Measurements from ENCODE around the gene OR2A14. TPM values are rescaled to one million over a fixed set of nuclear protein-coding genes. Genes with fewer than 3 reads are reported as not detected.
"Not testable (repeated sequence)": the region's sequence is repeated elsewhere in the genome, so short reads cannot be mapped to it uniquely, and the experiment has no call there.

OR2A14 gene
- total and polyA plus RNA-seq, 12 donors, result not detected

DNA sequence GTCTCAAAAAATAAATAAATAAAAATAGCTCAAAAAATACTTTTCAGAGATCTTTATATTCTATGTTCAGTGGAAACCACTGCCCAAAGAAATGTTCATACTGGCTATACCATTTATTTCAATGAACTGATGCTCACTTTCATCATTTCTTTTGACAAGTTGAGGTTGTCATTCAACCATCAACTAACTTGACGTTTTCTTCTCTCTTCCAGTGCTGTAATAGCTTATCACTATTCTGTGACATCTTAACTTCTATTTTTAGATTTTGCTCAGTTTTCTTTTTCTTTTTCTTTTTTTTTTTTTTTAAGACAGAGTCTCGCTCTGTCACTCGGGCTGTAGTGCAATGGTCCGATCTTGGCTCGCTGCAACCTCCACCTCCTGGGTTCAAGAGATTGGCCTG, 51.6 kb downstream of the OR2A14 start:
- WGBS, 2 donors, result 78 to 85% methylated on average over 5 of the region's 5 CpGs

DNA sequence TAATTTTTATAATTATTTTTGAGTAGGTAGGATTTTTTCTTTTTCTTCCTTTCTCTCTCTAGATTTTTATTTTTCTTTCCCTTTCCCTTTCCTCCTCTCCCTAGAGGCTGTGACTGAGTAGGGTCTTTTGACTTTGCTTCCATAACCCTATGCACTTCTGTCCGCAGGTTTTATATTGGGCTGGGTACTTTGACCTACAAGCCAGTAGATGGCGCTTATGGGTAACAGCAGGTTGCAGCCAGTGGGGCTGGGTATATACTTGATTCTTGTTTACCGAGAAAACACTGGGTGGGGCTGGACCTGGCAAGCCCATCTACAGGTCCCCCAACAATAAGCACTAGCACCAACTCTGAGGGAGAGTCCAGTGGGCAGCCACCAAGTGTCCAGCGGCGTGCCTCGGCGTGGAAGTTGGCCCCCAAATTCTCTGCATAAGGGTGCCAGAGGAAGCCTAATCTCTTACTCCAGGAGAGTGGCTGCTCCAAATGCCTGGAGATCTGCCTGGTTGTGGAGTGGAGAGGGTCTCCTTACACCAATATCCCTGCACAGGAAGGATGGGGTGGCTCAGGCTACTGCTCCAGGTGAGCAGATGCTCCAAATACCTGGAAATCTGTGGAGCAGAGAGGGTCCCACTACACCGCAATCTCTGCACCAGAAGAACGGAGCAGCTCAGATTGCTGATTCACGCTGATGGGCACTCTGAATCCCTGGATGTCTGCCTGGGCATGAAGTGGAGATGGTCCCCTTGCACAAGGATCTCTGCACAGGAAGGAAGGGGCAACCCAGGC, 55.6 kb downstream of the OR2A14 start:
- intact Hi-C loops (cut with DNase I); DNase-seq; H3K4me1 ChIP-seq; H3K27me3 ChIP-seq; H3K9me3 ChIP-seq; H3K27ac ChIP-seq; H3K4me3 ChIP-seq; H3K36me3 ChIP-seq: not testable (repeated sequence)
- ATAC-seq, result peak in 5 of 8 donors; percentile 38 to 79 (median 74)
- WGBS, 2 donors, result 47 to 55% methylated on average over 10 of the region's 10 CpGs
- TF ChIP-seq, protein P1, sequence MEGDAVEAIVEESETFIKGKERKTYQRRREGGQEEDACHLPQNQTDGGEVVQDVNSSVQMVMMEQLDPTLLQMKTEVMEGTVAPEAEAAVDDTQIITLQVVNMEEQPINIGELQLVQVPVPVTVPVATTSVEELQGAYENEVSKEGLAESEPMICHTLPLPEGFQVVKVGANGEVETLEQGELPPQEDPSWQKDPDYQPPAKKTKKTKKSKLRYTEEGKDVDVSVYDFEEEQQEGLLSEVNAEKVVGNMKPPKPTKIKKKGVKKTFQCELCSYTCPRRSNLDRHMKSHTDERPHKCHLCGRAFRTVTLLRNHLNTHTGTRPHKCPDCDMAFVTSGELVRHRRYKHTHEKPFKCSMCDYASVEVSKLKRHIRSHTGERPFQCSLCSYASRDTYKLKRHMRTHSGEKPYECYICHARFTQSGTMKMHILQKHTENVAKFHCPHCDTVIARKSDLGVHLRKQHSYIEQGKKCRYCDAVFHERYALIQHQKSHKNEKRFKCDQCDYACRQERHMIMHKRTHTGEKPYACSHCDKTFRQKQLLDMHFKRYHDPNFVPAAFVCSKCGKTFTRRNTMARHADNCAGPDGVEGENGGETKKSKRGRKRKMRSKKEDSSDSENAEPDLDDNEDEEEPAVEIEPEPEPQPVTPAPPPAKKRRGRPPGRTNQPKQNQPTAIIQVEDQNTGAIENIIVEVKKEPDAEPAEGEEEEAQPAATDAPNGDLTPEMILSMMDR (IDR thresholded peaks at IDR 0.05), result peak in 7 of 9 donors; percentile 31 to 59 (median 48)

More for the DNA sequence above, 51.6 kb downstream of the OR2A14 start:
- H3K4me3 ChIP-seq, result no peak overlapping the region
- H3K27ac ChIP-seq, result no peak overlapping the region
- H3K27me3 ChIP-seq, result peaks cover 0 to 9% (median 0%) of the 10 kb centered on the region in 7 donors
- no peak for ATAC-seq
- H3K36me3 ChIP-seq, result no peaks in the 10 kb centered on the region
- peaks cover 0 to 6% (median 0%) of the 10 kb centered on the region in 11 donors for H3K9me3 ChIP-seq
- TF ChIP-seq, protein P1 (IDR thresholded peaks at IDR 0.05), result no peak
- no peaks in the 10 kb centered on the region for H3K4me1 ChIP-seq
- DNase-seq, result no peak
- intact Hi-C loops (cut with DNase I), result no loop called here

DNA sequence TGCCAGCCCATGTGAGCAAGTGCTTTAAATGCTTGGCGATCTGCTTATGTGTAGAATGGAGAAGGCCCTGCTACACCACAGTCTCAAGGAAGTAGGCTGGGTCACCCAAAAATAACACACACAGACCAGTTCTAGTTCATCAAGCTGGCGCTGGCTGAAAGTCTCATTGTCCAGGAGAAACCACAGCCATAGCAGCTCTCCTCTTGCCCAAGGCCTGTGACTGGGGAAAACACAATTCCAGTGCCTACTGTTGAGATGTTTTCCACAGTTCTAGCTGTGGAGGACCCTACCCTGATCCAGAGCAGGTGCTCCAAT, 56.1 kb downstream of the OR2A14 start:
- ATAC-seq; H3K27ac ChIP-seq; H3K4me3 ChIP-seq; intact Hi-C loops (cut with DNase I); H3K27me3 ChIP-seq; DNase-seq; H3K9me3 ChIP-seq; H3K36me3 ChIP-seq; H3K4me1 ChIP-seq: not testable (repeated sequence)
- WGBS, 2 donors, result 83 to 100% methylated on average over 1 of the region's 2 CpGs

Other genes with a start within 250 kb of the OR2A14 start
- 10 to 100 TPM; 44.3 to 62.8 (median 59.1) TPM for gene TCAF1, start 221.0 kb upstream of the OR2A14 start, total RNA-seq
- gene TCAF1, start 221.0 kb upstream of the OR2A14 start, polyA plus RNA-seq, result 10 to 100 TPM in 1 of 2 donors, 1 to 10 TPM in 1; 9.3 to 21.7 TPM
- not detected for gene OR2F2, start 187.9 kb upstream of the OR2A14 start, total RNA-seq
- gene OR2F2, start 187.9 kb upstream of the OR2A14 start, polyA plus RNA-seq, result not detected
- not detected for gene OR2F1, start 168.3 kb upstream of the OR2A14 start, total RNA-seq
- not detected for gene OR2F1, start 168.3 kb upstream of the OR2A14 start, polyA plus RNA-seq
- gene OR6B1, start 122.9 kb upstream of the OR2A14 start, total RNA-seq, result not detected
- not detected for gene OR6B1, start 122.9 kb upstream of the OR2A14 start, polyA plus RNA-seq
- gene OR2A5, start 74.2 kb upstream of the OR2A14 start, total RNA-seq, result not detected
- gene OR2A5, start 74.2 kb upstream of the OR2A14 start, polyA plus RNA-seq, result not detected
- not detected for gene OR2A25, start 53.4 kb upstream of the OR2A14 start, total RNA-seq
- gene OR2A25, start 53.4 kb upstream of the OR2A14 start, polyA plus RNA-seq, result not detected
- gene OR2A12, start 36.9 kb upstream of the OR2A14 start, total RNA-seq, result not detected
- not detected for gene OR2A12, start 36.9 kb upstream of the OR2A14 start, polyA plus RNA-seq
- not detected for gene OR2A2, start 13.6 kb upstream of the OR2A14 start, total RNA-seq
- not detected for gene OR2A2, start 13.6 kb upstream of the OR2A14 start, polyA plus RNA-seq
- under 1 TPM in 8 of 10 donors, not detected in 2; 0.13 to 0.80 (median 0.24) TPM for gene CTAGE4, start 60.3 kb downstream of the OR2A14 start, total RNA-seq
- under 1 TPM; 0.03 to 0.59 TPM for gene CTAGE4, start 60.3 kb downstream of the OR2A14 start, polyA plus RNA-seq
- gene ARHGEF35, start 72.7 kb downstream of the OR2A14 start, total RNA-seq, result 1 to 10 TPM in 3 of 10 donors, under 1 TPM in 5, not detected in 2; 0.13 to 2.2 (median 0.91) TPM
- gene ARHGEF35, start 72.7 kb downstream of the OR2A14 start, polyA plus RNA-seq, result under 1 TPM; 0.41 to 0.66 TPM
- gene OR2A42, start 116.4 kb downstream of the OR2A14 start, total RNA-seq, result under 1 TPM in 2 of 10 donors, not detected in 8; 0.05 to 0.07 TPM
- under 1 TPM; 0.01 to 0.07 TPM for gene OR2A42, start 116.4 kb downstream of the OR2A14 start, polyA plus RNA-seq
- gene OR2A7, start 141.6 kb downstream of the OR2A14 start, total RNA-seq, result under 1 TPM; 0.23 to 0.56 (median 0.40) TPM
- gene OR2A7, start 141.6 kb downstream of the OR2A14 start, polyA plus RNA-seq, result under 1 TPM; 0.13 to 0.51 TPM
- under 1 TPM in 4 of 10 donors, not detected in 6; 0.13 to 0.27 (median 0.18) TPM for gene CTAGE8, start 146.1 kb downstream of the OR2A14 start, total RNA-seq
- gene CTAGE8, start 146.1 kb downstream of the OR2A14 start, polyA plus RNA-seq, result under 1 TPM; 0.04 to 0.29 TPM
- under 1 TPM in 2 of 10 donors, not detected in 8; 0.15 to 0.20 TPM for gene OR2A1, start 189.2 kb downstream of the OR2A14 start, total RNA-seq
- under 1 TPM in 1 of 2 donors, not detected in 1; 0.01 TPM for gene OR2A1, start 189.2 kb downstream of the OR2A14 start, polyA plus RNA-seq
- gene ARHGEF5, start 232.2 kb downstream of the OR2A14 start, total RNA-seq, result 1 to 10 TPM; 1.1 to 3.9 (median 2.0) TPM
- under 1 TPM; 0.46 to 0.80 TPM for gene ARHGEF5, start 232.2 kb downstream of the OR2A14 start, polyA plus RNA-seq